SU-DHL-6 (cell line): ENCODE measurements around the gene MYBPC3.

ENCODE experiments used
- H2AFZ ChIP-seq: fragments of 200-600 bp; sonication (generic); 2 replicates; pipeline ENCODE4 v1.6.1; 2014; ENCODE audit warnings: low read depth, mild to moderate bottlenecking, moderate library complexity, mixed read lengths, antibody characterized with exemption, low read length; ENCODE audit not compliant: severe bottlenecking
- H3F3A ChIP-seq: fragments of 200-600 bp; shearing (Covaris generic); 2 replicates; pipeline ENCODE4 v1.6.0; 2016; ENCODE audit warnings: antibody characterized with exemption, mild to moderate bottlenecking; ENCODE audit not compliant: insufficient read depth
- H3K27ac ChIP-seq: fragments of 200-600 bp; sonication (generic); 2 replicates; pipeline ENCODE4 v1.5.1; 2016; ENCODE audit warnings: low read depth, mild to moderate bottlenecking, low read length, moderate library complexity, mixed read lengths
- H3K27me3 ChIP-seq: fragments of 200-600 bp; sonication (generic), shearing (Covaris generic); 2 replicates; pipeline ENCODE4 v1.6.0; 2014; ENCODE audit warnings: mild to moderate bottlenecking, low read length
- H3K36me3 ChIP-seq: fragments of 200-600 bp; sonication (generic); 2 replicates; pipeline ENCODE4 v1.6.1; 2014; ENCODE audit warnings: mild to moderate bottlenecking, low read length, mixed read lengths
- H3K4me2 ChIP-seq: fragments of 300-600, 200-600 bp; shearing (Covaris generic), sonication (generic); 2 replicates; pipeline ENCODE4 v1.6.0; 2014; ENCODE audit warnings: low read length, low read depth, mild to moderate bottlenecking; ENCODE audit not compliant: poor library complexity, severe bottlenecking
- H3K4me3 ChIP-seq: fragments of 200-600 bp; sonication (generic); 2 replicates; pipeline ENCODE4 v1.5.1; 2014; ENCODE audit warnings: antibody characterized with exemption, low read length, mild to moderate bottlenecking, mixed read lengths; ENCODE audit not compliant: insufficient read depth, poor library complexity, severe bottlenecking
- H3K79me2 ChIP-seq: fragments of 200-600 bp; sonication (generic); 2 replicates; pipeline ENCODE4 v1.6.1; 2014; ENCODE audit warnings: mild to moderate bottlenecking, low read length, moderate library complexity; ENCODE audit not compliant: insufficient read depth
- H3K9ac ChIP-seq: fragments of 200-600 bp; sonication (generic); 2 replicates; pipeline ENCODE4 v1.7.0; 2014; ENCODE audit warnings: mild to moderate bottlenecking, low read length
- H3K9me2 ChIP-seq: fragments of 200-600 bp; sonication (generic); replicated peaks from 2 replicates; pipeline ENCODE4 v1.6.1; 2014; ENCODE audit warnings: low read length; ENCODE audit not compliant: insufficient read depth
- H3K9me3 ChIP-seq: fragments of 200-600 bp; sonication (generic); 2 replicates; pipeline ENCODE4 v1.6.1; 2014; ENCODE audit warnings: low read length, mixed read lengths; ENCODE audit not compliant: insufficient read depth
- H4K20me1 ChIP-seq: fragments of 200-600 bp; sonication (generic); 2 replicates; pipeline ENCODE4 v1.6.1; 2014; ENCODE audit warnings: low read depth, mild to moderate bottlenecking, antibody characterized with exemption, low read length, moderate library complexity, mixed read lengths
- EZH2phosphoT487 ChIP-seq: fragments of 200-600 bp; sonication (generic), shearing (Covaris generic); conservative IDR thresholded peaks from 2 replicates; pipeline ENCODE4 v1.6.1; 2018; ENCODE audit warnings: mild to moderate bottlenecking, antibody characterized with exemption, low read length, moderate library complexity, mixed read lengths
- TF ChIP-seq, protein P1 (sequence below): fragments of 200-600 bp; sonication (generic); IDR thresholded peaks from one replicate; pipeline ENCODE4 v1.5.1; 2017; ENCODE audit warnings: antibody characterized with exemption, mild to moderate bottlenecking, low read length, moderate library complexity; ENCODE audit not compliant: insufficient read depth, poor library complexity, severe bottlenecking

The MYBPC3 gene

GRCh38 chr11:47359586-47359985 lies 7.1 kb upstream of the MYBPC3 start:
- Histone ChIP-seq H3K9ac (no peak overlapping the region), H3K27ac (no peak overlapping the region), H3F3A (no peaks in the 10 kb centered on the region), H3K27me3 (no peaks in the 10 kb centered on the region), H2AFZ (no peak overlapping the region), H3K4me3 (no peak overlapping the region), H4K20me1 (no peaks in the 10 kb centered on the region), H3K79me2 (peaks cover 5% of the 10 kb centered on the region; the same call in 1 of the 2 replicates), H3K36me3 (no peaks in the 10 kb centered on the region), H3K9me3 (no peaks in the 10 kb centered on the region), H3K9me2 (no peaks in the 10 kb centered on the region), H3K4me2 (no peak overlapping the region)
- no peak for TF ChIP-seq EZH2phosphoT487
- TF ChIP-seq, protein P1, sequence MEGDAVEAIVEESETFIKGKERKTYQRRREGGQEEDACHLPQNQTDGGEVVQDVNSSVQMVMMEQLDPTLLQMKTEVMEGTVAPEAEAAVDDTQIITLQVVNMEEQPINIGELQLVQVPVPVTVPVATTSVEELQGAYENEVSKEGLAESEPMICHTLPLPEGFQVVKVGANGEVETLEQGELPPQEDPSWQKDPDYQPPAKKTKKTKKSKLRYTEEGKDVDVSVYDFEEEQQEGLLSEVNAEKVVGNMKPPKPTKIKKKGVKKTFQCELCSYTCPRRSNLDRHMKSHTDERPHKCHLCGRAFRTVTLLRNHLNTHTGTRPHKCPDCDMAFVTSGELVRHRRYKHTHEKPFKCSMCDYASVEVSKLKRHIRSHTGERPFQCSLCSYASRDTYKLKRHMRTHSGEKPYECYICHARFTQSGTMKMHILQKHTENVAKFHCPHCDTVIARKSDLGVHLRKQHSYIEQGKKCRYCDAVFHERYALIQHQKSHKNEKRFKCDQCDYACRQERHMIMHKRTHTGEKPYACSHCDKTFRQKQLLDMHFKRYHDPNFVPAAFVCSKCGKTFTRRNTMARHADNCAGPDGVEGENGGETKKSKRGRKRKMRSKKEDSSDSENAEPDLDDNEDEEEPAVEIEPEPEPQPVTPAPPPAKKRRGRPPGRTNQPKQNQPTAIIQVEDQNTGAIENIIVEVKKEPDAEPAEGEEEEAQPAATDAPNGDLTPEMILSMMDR: no peak

DNA sequence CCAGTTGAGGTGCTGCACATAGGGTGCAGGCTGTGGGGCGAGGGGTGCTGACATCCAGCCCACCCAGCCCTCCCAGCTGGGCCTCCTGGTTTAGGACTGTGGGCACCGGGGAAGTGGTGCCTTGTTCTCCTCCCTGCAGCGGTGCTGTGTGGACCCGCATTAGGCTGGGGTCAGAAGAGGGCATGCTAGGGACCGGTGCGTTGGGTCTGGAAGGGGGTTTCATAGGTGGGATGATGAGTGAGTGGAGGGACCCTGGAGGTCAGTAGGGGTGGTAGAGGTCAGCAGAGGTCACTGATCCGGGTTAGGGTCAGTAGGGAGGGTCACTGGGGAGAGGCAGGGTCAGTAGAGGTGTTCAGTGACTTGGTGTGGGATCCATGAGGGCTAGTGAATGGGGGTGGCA lies 6.7 kb upstream of the MYBPC3 start:
- H3K79me2 ChIP-seq: peaks cover under 1% of the 10 kb centered on the region; the same call in 1 of the 2 replicates
- H3K27ac ChIP-seq: no peak overlapping the region
- no peaks in the 10 kb centered on the region for H3K9me2 ChIP-seq
- TF ChIP-seq, protein P1: no peak
- no peak for TF ChIP-seq EZH2phosphoT487
- no peak overlapping the region for H3K9ac ChIP-seq
- no peaks in the 10 kb centered on the region for H3K27me3 ChIP-seq
- no peaks in the 10 kb centered on the region for H3K36me3 ChIP-seq
- no peaks in the 10 kb centered on the region for H3F3A ChIP-seq
- no peak overlapping the region for H3K4me2 ChIP-seq
- no peak overlapping the region for H3K4me3 ChIP-seq
- no peak overlapping the region for H2AFZ ChIP-seq
- H4K20me1 ChIP-seq: no peaks in the 10 kb centered on the region
- H3K9me3 ChIP-seq: no peaks in the 10 kb centered on the region

GRCh38 chr11:47358731-47359051 lies 6.2 kb upstream of the MYBPC3 start:
- no peak overlapping the region for H2AFZ ChIP-seq
- H3K9me2 ChIP-seq: no peaks in the 10 kb centered on the region
- no peaks in the 10 kb centered on the region; the same call in 1 of the 2 replicates for H3K79me2 ChIP-seq
- TF ChIP-seq, protein P1: no peak
- TF ChIP-seq EZH2phosphoT487: no peak
- no peak overlapping the region for H3K9ac ChIP-seq
- H3F3A ChIP-seq: no peaks in the 10 kb centered on the region
- H4K20me1 ChIP-seq: no peaks in the 10 kb centered on the region
- H3K9me3 ChIP-seq: no peaks in the 10 kb centered on the region
- no peak overlapping the region for H3K27ac ChIP-seq
- H3K4me3 ChIP-seq: no peak overlapping the region
- no peaks in the 10 kb centered on the region for H3K36me3 ChIP-seq
- H3K27me3 ChIP-seq: no peaks in the 10 kb centered on the region
- H3K4me2 ChIP-seq: no peak overlapping the region
